ENCODE measurements around the gene OR51A2.
"Not testable (repeated sequence)": the region's sequence is repeated elsewhere in the genome, so short reads cannot be mapped to it uniquely, and the experiment has no call there.

Gene OR51A2, protein sequence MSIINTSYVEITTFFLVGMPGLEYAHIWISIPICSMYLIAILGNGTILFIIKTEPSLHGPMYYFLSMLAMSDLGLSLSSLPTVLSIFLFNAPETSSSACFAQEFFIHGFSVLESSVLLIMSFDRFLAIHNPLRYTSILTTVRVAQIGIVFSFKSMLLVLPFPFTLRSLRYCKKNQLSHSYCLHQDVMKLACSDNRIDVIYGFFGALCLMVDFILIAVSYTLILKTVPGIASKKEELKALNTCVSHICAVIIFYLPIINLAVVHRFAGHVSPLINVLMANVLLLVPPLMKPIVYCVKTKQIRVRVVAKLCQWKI

DNA sequence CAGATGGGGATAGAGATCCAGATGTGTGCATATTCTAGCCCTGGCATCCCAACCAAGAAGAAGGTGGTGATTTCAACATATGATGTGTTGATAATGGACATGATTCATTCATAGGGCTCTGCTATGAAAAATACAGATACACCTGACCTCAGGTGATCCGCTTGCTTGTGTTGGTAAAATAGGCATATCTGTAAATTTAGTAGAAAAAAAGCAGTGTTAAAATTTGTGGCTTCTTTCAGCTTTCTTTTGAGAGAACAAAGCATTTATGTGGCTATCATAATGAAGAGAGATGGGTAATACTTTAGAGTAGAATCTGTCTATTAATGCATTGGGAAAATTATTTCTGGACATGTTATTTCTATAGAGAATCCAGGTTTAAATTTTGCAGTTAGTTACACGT, at the start of gene OR51A2:
Gene OR51A2, minus strand, starts transcription at position 101 of the 400 bp plus-strand sequence. Its CDS starts 0 bp downstream, at position 101.
- not testable (repeated sequence) for H3K9me3 Mint-ChIP-seq (ENCODE audit: low read depth); H3K4me3 Mint-ChIP-seq; H3K27me3 Mint-ChIP-seq; H3K36me3 Mint-ChIP-seq; H3K27ac Mint-ChIP-seq; H3K4me1 Mint-ChIP-seq (ENCODE audit: low read depth)

DNA sequence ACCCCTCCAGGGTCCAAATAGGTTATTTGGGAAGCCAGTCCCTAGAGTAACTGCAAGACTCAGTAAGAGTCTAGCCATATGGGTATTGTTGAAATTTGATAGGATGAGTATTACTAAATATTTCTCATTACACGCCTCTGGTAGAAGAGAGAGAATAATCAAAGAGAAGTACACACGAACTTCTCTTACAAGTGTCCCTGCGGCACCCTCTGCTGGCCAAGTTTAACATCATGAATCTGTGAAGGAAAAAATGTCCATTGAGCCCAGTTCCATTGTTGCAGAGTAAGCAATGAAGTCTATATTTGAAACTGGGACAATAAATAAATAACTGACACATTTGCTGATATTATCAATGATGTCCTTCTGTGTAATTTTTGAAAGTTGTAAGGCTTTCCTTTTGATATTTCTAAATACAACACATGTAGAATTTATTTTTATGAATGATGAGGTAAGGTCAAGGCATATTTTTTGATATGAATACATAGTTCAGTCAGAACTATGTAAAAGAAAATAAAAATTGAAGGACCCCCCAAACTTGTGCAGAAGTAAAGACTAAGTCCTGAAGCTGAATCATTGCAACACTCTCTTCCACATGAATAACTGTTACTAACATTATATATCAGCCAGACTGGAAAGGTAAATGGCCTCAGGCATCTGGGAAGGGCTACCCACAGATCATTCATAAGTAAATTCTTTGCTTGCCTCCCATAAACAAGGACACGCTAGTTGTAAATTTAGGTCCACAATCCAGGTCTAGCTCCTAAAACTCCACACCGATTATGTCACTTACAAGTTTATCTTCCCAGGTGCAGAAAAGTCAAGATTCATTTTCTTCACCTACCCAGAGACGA, 49.1 kb upstream of the OR51A2 start:
- H3K9me3 Mint-ChIP-seq (ENCODE audit: low read depth) = no peaks in the 10 kb centered on the region
- no peak overlapping the region for H3K4me3 Mint-ChIP-seq
- H3K27ac Mint-ChIP-seq = no peak overlapping the region
- H3K36me3 Mint-ChIP-seq = no peaks in the 10 kb centered on the region
- peaks cover 11% of the 10 kb centered on the region for H3K27me3 Mint-ChIP-seq
- H3K4me1 Mint-ChIP-seq (ENCODE audit: low read depth) = no peaks in the 10 kb centered on the region

DNA sequence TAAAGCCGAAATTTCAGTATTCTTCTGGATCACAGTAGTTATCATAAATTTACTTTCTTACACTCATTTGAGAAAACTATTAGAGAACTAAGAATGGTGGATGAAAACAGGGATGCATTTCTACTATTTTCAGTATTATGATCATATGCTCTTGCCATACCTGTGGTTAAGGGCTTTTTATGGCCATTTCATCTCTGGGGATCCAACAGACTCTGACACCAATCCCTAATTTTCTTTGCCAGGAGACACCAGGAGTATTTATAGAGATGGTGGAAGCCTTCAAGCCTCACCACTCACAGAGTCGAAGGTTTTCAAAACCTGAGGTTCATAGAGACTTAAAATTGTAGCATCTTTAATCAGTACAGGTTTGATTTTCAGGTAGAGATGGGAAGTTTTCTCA, 39.0 kb upstream of the OR51A2 start, which contains the start of gene OR51L1:
Gene OR51L1, plus strand, starts transcription at position 301 of the 400 bp plus-strand sequence. CDS start 4,132 bp downstream, outside the sequence.
- H3K27me3 Mint-ChIP-seq = peaks cover 1% of the 10 kb centered on the region
- H3K4me1 Mint-ChIP-seq (ENCODE audit: low read depth) = no peaks in the 10 kb centered on the region
- H3K36me3 Mint-ChIP-seq = no peaks in the 10 kb centered on the region
- no peak within 1 kb of the TSS for H3K4me3 Mint-ChIP-seq
- no peak within 1 kb of the TSS for H3K27ac Mint-ChIP-seq
- H3K9me3 Mint-ChIP-seq (ENCODE audit: low read depth) = no peaks in the 10 kb centered on the region

DNA sequence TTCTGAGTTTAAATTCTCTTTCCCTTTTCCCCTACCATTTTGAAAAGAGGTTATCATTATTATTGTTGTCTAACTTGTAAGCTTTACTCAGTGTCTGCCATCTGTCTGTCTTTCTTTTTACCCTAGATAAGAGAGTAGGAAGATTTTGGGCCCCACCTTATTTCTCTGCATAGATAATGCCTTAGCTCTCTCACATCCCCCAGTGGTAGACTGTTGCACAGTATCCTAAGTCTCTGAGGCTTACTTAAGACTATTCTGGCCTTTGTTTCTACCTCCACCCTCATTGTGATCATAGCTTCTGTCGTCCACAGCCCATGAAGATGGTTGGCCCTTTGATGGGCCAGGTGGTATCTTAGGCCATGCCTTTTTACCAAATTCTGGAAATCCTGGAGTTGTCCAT, 35.5 kb upstream of the OR51A2 start:
- H3K36me3 Mint-ChIP-seq = no peaks in the 10 kb centered on the region
- no peaks in the 10 kb centered on the region for H3K9me3 Mint-ChIP-seq (ENCODE audit: low read depth)
- peaks cover 1% of the 10 kb centered on the region for H3K27me3 Mint-ChIP-seq
- no peak overlapping the region for H3K4me3 Mint-ChIP-seq
- no peaks in the 10 kb centered on the region for H3K4me1 Mint-ChIP-seq (ENCODE audit: low read depth)
- no peak overlapping the region for H3K27ac Mint-ChIP-seq

DNA sequence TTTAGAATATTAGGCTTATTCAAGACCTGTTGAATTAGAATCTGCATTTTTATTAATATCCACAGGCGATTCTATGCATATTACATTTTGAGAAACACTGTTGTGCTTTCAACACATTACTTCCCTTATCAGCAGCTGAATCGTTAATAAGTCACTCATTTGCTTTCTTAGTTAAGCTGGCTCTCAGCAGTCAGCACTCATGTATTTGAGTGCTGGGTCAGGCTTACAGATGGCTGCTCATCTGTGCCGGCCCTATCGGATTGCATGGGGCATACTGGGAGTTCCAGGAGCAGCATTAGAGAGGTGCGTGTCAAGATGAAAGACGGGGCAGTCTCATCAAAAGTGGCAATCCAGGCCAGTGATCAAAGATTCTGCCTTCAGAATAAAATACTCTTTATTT, 28.3 kb upstream of the OR51A2 start:
- peaks cover under 1% of the 10 kb centered on the region for H3K27me3 Mint-ChIP-seq
- H3K27ac Mint-ChIP-seq = no peak overlapping the region
- no peaks in the 10 kb centered on the region for H3K4me1 Mint-ChIP-seq (ENCODE audit: low read depth)
- no peaks in the 10 kb centered on the region for H3K36me3 Mint-ChIP-seq
- no peaks in the 10 kb centered on the region for H3K9me3 Mint-ChIP-seq (ENCODE audit: low read depth)
- H3K4me3 Mint-ChIP-seq = no peak overlapping the region

DNA sequence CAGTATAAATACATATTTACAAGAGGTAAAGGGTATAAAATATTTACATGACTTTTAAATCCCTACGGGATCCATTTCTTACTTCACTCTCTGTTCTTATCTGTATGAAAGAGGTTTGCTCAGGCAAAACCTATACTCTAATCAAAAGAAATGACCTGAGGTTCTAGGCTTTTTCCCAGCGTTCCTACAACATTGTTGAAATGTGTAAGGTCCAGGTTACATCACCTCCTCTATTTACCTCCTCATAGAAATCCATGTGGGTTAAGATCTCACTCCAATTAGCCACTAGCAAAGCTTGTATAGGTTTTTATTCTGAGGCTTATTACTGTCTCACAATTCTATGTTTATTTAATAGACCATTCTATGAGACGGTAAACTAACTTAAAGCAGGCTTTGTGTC, 27.2 kb upstream of the OR51A2 start:
- Mint-ChIP-seq H3K27ac (no peak overlapping the region), H3K36me3 (no peaks in the 10 kb centered on the region), H3K9me3 (ENCODE audit: low read depth) (no peaks in the 10 kb centered on the region), H3K4me1 (ENCODE audit: low read depth) (no peaks in the 10 kb centered on the region), H3K4me3 (no peak overlapping the region), H3K27me3 (no peaks in the 10 kb centered on the region)

DNA sequence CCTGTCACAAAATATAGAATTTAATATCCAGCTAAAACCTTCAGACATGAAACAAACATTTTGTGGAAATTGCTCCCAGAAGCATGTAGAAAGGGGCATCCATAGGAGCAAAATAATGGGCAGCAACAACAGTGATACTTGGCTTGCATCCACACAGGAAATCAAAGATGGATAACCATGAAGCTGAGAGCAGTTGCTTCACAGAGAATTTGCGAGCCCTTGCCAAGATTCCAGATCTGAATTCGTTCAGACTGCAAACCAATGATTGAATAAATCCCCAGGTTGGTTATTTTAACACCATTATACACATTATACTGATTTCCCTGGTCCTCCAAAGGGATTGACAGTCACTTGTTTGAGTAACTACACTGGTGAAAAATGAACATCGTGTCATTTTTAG, 23.5 kb upstream of the OR51A2 start:
- Mint-ChIP-seq H3K27ac (no peak overlapping the region), H3K4me1 (ENCODE audit: low read depth) (no peaks in the 10 kb centered on the region), H3K27me3 (no peaks in the 10 kb centered on the region), H3K4me3 (no peak overlapping the region), H3K36me3 (no peaks in the 10 kb centered on the region), H3K9me3 (ENCODE audit: low read depth) (no peaks in the 10 kb centered on the region)

DNA sequence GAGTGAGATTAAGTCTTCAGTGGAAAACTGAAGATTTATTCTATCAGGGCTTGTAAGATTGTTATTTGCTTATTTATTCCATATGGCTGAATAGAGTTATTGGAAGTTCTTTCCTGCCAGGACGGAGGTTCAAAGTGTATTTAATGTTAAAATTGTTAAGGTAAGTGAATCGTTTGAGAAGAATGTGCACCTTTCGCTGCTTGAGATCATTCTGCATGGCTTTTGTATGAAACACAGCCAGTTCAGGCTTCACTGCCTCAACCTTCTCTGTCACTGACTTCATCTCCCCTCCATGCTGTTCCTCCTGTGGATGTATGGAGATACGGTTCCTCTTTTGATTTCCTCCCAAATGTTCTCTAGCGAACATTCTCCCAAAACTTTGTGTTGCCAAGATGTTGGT, 19.9 kb upstream of the OR51A2 start:
- H3K9me3 Mint-ChIP-seq (ENCODE audit: low read depth) = no peaks in the 10 kb centered on the region
- no peaks in the 10 kb centered on the region for H3K36me3 Mint-ChIP-seq
- H3K27ac Mint-ChIP-seq = no peak overlapping the region
- no peaks in the 10 kb centered on the region for H3K4me1 Mint-ChIP-seq (ENCODE audit: low read depth)
- no peak overlapping the region for H3K4me3 Mint-ChIP-seq
- H3K27me3 Mint-ChIP-seq = no peaks in the 10 kb centered on the region

DNA sequence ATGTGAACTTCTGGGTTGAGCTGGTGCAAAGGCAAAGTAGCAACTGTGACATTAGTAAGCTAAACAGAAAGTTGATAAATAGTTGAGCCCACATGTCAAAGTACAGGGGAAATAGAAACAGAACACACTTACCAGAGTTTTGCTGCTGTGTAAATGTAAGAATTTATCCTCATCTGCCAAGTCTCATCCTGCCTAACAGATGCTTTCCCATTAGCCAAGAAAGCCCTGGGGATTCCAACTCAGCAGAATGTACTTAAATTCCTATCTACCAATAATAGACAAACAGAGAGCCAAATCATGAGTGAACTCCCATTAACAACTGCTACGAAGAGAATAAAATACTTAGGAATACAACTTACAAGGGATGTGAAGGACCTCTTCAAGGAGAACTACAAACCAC, 7.3 kb upstream of the OR51A2 start:
- no peaks in the 10 kb centered on the region for H3K9me3 Mint-ChIP-seq (ENCODE audit: low read depth)
- no peak overlapping the region for H3K27ac Mint-ChIP-seq
- peaks cover 1% of the 10 kb centered on the region for H3K27me3 Mint-ChIP-seq
- no peak overlapping the region for H3K4me3 Mint-ChIP-seq
- H3K4me1 Mint-ChIP-seq (ENCODE audit: low read depth) = no peaks in the 10 kb centered on the region
- H3K36me3 Mint-ChIP-seq = no peaks in the 10 kb centered on the region

DNA sequence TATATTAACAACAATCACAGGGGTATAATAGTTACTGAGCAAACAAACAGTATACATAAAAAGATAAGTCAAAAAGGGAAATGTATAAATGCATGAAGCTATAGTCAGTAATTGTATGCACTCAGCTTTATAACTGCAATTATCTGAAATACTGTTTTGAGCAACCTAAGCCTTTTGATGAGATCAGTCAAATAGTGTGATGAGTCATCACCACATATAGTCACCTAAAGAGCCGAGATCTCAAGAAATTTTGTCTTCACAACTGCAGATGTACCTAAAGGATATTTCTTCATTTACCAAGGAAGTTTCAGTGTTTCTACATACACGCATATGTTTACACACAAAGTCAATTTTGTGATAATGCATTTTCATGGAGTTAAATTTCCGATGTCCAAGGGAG, 5.4 kb upstream of the OR51A2 start:
- Mint-ChIP-seq H3K4me3 (no peak overlapping the region), H3K9me3 (ENCODE audit: low read depth) (no peaks in the 10 kb centered on the region), H3K27me3 (peaks cover 1% of the 10 kb centered on the region), H3K27ac (no peak overlapping the region), H3K4me1 (ENCODE audit: low read depth) (no peaks in the 10 kb centered on the region), H3K36me3 (no peaks in the 10 kb centered on the region)

DNA sequence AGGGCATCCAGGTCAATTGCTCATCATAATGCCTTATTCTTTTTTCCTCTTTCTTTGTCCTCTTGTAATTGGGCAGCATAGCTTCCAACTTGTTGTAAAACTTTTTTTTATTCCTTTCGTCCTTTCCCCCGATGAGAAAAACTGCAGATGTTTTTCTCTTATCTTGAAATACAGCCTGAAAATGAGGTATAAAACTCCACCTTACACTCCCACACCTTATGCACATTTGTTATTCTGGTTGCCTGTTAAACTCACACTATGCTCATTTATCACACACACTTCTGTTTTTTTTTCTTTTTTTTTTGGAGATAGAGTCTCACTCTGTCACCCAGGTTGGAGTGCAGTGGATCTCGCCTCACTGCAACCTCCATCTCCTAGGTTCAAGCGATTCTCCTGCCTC, 1.9 kb upstream of the OR51A2 start:
- H3K27me3 Mint-ChIP-seq = no peaks in the 10 kb centered on the region

DNA sequence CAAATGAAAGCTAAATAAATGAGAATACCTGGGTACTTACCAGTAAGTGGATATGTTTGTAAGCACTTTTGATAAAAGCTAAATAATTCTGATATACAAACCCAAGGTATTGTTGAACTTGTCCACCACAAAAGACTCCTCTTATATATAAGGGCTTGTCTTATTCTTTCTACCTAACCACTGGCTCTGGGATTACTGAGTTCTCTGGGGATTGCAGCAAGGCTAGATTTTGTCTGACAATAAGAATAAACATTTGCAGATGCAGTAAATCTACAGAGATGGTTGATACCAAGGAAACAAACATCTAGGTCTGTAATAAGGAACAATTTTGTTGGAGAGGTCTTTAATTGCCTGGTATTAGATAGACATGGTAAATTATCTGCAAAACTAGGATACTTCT, 8.0 kb downstream of the OR51A2 start, which contains the start of gene OR51A4:
Gene OR51A4, minus strand, starts transcription at position 101 of the 400 bp plus-strand sequence. CDS start 505 bp downstream, outside the sequence.
- H3K27ac Mint-ChIP-seq = no peak within 1 kb of the TSS
- no peaks in the 10 kb centered on the region for H3K36me3 Mint-ChIP-seq
- H3K27me3 Mint-ChIP-seq = peaks cover 1% of the 10 kb centered on the region
- no peak within 1 kb of the TSS for H3K4me3 Mint-ChIP-seq
- no peaks in the 10 kb centered on the region for H3K4me1 Mint-ChIP-seq (ENCODE audit: low read depth)
- no peaks in the 10 kb centered on the region for H3K9me3 Mint-ChIP-seq (ENCODE audit: low read depth)

More for the DNA sequence above, 1.9 kb upstream of the OR51A2 start:
- Mint-ChIP-seq H3K27ac (no peak overlapping the region), H3K4me3 (no peak overlapping the region), H3K36me3 (no peaks in the 10 kb centered on the region), H3K4me1 (ENCODE audit: low read depth) (no peaks in the 10 kb centered on the region), H3K9me3 (ENCODE audit: low read depth) (no peaks in the 10 kb centered on the region)

DNA sequence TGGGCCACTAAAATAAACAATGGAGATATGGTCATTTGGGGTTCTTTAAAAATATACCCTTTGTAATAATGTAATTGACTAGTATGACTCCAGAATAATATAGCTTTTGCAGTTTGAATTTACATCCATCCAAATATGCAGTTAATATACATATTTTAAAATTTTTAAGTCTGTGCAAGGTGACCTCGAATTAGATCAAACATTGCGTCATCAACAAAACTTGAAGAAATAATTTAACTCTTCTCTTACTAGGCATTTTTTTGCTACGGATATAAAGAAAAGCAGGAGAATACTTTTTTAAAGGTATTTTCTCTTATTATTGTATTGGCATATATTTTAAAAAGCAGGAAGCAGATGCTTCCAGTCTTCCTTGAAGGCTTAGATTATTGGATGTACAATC, 18.8 kb downstream of the OR51A2 start:
- Mint-ChIP-seq H3K4me3 (no peak overlapping the region), H3K36me3 (no peaks in the 10 kb centered on the region), H3K9me3 (ENCODE audit: low read depth) (no peaks in the 10 kb centered on the region), H3K27me3 (peaks cover 3% of the 10 kb centered on the region), H3K27ac (no peak overlapping the region), H3K4me1 (ENCODE audit: low read depth) (no peaks in the 10 kb centered on the region)

DNA sequence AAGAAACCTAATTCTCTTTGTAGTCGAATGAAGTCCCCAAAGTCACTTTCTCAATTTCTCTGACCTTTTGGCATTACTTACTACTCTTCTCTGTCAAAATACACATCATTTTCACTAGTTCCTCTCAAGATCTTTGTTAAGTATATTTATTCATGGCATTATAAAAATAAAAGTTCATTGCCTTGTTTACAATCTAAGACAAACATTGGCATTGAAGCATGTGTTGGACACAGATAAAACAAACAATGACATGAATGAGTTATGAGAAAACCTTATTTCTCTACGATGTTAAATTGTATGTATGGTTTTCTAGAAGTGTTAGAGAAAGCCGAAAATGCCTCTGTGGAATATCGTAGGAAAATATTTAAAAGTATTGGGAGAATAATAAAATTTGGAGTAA, 22.8 kb downstream of the OR51A2 start:
- Mint-ChIP-seq H3K9me3 (ENCODE audit: low read depth) (no peaks in the 10 kb centered on the region), H3K36me3 (no peaks in the 10 kb centered on the region), H3K27me3 (no peaks in the 10 kb centered on the region), H3K4me3 (no peak overlapping the region), H3K27ac (no peak overlapping the region), H3K4me1 (ENCODE audit: low read depth) (no peaks in the 10 kb centered on the region)

DNA sequence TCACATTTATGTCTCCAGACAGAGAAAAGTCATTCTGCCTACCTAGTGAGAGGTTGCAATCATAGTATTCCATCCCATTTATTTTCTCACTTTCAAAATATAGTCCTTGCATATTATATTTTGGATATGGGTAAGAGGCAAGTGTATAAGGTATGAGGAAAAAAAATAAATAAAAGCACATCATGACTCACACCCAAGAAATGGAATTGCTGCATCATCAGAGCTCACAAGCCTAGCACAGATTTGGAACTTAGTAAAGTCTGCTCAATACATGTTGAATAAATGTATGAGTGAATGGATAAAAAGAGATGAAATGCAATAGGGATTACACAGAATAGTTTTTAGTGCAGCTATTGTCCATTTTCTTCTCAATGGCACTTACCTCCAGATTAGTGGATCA, 28.9 kb downstream of the OR51A2 start:
- Mint-ChIP-seq H3K4me1 (ENCODE audit: low read depth) (no peaks in the 10 kb centered on the region), H3K27me3 (peaks cover 10% of the 10 kb centered on the region), H3K36me3 (no peaks in the 10 kb centered on the region), H3K27ac (no peak overlapping the region), H3K4me3 (no peak overlapping the region), H3K9me3 (ENCODE audit: low read depth) (no peaks in the 10 kb centered on the region)
